ENCODE data around the gene DPP10.

DPP10 gene

DNA sequence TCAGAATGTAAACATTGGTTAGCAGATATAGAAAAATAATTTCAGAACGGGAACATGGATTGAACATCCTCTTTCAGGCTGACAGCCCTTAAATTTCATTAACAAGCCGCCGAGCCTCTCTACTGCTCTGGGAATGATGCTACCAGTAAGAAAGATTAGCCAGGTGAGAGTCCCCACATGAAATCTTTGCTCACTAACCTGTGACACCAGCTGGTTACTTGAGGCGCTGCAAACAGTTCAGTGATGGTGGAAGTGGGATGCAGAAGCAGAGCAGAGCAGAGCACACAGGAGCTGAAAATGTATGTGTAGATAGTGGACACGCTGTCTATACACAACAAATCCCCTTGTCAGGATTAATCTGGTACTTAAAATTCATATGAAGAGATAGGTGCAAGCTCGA lies 721.1 kb downstream of the DPP10 start:
- DNase-seq = no peak

DNA sequence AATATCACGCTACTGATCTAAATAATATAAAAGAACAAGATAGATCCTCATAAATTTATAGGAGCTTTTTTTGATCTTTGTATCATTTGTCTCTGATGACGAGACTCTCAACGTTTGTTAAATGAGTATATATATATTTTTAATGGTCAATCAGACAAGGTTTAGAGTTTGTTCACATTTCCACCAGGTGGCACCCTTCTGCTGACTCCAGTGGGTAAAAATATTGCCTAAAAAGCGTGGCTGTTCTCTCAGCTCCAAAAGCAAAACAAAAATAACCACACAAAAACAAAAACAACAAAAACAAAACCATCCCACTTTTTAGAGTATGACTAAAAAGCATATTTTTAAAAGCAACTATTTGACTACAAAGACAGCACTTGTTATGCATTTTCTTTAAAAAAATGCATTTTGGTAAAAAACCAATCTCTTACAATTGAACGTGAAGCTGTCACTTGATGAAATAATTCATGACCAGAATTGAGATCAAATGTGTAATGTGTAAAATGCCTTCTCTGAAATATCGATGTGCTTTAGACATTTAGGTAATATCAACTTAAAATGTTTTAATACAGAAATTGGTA lies 723.2 kb downstream of the DPP10 start:
- no peak for DNase-seq

DNA sequence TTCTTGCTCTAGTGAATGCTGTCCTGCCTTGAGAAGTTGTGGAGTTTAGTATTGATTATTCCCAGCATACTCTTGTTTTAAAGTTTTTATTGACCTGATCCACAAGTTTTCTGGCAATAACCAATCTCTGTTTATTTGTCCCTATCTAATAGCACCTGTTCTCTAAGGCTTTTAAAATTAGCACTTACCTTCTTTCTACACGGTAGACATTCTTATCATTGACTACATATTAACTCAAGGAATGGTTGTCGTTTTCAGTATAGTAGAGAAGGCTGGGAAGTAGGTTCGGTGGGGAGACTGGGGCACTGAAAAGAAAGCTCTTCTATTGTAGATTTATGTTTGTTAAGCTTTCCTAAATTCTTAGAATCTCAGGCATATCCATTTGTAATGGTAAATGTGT lies 726.0 kb downstream of the DPP10 start:
- DNase-seq = no peak

DNA sequence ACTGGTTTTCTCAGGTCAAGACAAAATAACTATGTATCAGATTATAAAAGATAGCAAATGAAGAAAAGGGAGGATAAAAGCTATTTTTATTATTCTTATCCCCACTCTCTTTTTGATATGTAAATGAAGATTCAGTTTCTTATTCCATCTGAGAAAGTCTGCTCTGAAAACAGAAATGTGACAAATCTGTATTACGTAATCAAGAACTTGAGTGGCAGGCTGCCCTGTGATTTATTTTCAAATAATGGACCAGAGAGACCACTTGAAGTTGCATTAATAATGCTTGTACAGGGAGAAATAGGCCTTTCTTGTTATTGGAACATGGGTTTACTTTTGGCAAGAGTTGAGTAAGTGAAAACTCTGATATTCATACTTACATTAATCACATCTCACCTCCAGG lies 727.4 kb downstream of the DPP10 start:
- DNase-seq = no peak

DNA sequence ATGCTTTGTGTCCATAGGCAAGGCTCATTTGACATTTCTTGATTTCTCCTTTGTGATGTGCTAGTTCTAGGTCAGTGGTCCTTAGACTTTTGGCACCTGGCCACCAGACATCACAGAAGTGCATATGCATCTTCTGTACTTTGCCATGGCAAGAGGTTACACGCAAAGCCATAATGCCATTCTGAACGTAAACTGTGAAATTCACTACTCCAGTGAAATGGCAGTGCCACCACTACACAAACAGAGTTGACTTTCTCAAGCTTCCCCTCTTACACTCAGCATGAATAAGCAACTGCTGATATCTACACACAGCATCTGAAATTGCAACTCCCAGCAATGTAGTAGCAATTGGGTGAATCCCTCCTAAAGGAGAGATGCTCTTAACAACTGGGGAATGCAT lies 729.3 kb downstream of the DPP10 start:
- no peak for DNase-seq

DNA sequence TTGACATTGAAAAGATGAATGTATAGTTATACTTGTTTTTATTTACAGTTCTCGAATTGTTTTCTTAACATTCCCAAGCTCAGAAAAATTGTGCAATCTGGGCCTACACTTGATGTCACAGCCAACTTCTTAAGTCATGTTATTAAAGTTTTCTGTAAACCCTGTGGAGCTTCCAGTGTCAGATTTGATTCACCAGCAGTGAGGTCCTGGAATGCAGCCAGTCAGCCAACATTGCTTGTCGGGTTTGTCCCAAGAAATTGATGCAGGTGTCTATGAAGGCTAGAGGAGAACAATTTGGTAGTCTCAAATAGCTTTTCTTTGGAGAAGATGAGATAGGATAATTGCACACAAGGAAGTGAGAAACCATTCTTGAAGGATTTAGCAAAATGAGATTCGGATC lies 732.2 kb downstream of the DPP10 start:
- no peak for DNase-seq

DNA sequence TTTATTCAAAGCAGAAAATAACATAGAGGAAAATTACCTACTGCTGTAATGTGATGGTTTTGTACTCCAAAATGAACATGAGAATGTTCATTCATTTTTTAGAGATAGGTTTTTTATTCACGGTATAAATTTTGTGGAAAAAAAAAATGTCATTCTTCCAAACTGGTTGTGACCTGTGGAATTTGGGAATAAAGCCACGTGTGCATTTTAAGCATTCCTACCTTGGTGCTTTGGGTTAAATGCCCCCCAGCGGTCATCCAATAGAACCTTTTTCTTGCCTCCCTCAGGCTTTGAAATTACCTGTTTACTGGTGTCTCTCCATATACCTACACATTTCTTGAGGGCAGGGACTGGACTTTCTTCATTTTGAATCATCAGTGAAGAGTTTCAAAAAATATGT lies 740.7 kb downstream of the DPP10 start:
- DNase-seq = no peak

DNA sequence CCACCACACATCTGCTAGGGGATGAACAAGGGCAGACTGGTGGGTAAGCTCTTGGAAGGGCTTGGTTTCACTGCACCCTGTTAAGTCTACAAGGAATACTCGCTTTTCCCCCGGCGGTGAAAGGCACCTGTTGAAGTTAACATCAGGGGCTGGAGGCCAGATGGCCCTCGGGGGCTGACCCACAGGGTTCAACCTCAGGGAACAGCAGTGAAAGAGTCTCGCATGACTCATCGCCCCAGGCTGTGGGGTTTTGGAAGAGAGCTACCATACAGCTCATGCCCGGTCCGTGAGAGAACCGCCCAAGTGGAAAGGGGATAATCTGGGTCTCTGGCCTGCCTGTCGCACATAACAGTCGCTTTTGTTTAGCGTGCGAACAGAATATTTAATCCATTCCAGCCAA lies 748.0 kb downstream of the DPP10 start:
- DNase-seq = no peak

DNA sequence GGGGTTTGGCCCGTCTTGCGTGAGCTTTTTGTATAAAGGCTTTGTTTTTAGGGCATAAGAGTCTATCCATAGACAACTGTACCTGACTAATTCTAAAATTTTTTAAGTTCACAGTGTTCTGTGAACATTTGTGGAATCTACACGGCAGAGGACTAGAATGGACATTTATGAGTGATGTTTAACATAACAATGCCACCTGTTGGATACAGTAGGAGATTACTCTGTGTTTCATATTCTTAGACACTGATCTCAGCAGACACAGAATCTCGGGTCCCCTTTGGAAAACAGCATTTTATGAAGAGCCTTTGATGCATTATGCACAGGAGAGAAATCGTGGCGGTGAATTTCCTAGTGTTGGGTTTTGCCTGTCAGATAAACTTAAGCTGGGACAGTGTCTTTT lies 752.2 kb downstream of the DPP10 start:
- DNase-seq = no peak

DNA sequence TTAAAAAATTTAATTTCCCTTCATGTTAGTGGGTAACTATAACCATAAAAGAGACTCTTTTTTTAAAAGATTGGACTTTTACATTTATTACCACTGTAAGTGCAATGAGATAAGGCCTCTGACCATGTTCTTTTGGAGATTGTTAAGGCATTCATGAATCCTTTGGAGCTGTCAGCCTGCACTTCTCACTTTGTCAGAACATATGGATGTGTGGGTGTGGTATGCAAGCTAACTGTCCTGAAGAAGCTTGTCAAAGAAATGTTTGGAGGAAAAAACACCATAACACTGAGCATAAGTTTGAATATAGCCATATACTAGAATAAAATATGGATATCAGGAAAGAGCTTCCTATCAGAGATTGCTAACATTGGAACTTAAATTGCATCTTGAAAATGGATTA lies 754.1 kb downstream of the DPP10 start:
- DNase-seq = no peak

DNA sequence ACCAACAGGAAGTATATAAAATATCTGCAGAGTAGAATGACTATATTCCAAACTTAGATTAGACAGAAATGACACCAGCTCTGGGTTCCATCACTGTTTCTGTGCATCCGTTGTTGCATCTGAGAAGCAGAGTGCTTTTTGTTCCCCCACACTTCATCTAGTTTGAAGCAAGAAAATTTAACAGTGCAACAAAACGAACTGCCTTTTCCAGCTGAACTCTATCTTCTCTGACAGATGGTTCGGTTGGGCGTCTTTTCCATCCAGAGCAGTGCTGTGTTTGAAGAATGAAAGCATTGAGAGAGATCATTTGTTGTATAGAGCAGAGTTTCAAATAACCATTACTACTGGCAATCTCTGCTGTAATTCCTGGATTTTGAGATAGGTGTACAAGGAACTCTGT lies 757.5 kb downstream of the DPP10 start:
- DNase-seq = no peak

DNA sequence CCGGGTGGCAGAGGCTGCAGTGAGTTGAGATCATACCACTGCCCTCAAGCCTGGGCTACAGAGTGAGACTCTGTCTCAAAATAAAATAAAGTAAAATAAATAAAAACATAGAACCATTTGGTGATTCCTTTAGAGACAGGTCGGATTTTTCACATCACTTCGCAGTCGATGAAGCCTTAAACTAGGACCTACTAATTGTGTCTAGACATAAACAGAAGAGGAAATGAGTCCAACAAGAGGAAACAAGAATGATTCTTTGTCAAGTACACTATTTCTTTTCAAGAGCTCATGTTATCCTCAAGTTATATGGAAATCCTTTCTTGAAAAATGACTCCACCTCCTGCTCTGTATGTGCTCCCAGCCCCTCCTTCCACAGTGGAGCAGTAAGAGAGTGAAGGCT lies 758.9 kb downstream of the DPP10 start:
- no peak for DNase-seq

DNA sequence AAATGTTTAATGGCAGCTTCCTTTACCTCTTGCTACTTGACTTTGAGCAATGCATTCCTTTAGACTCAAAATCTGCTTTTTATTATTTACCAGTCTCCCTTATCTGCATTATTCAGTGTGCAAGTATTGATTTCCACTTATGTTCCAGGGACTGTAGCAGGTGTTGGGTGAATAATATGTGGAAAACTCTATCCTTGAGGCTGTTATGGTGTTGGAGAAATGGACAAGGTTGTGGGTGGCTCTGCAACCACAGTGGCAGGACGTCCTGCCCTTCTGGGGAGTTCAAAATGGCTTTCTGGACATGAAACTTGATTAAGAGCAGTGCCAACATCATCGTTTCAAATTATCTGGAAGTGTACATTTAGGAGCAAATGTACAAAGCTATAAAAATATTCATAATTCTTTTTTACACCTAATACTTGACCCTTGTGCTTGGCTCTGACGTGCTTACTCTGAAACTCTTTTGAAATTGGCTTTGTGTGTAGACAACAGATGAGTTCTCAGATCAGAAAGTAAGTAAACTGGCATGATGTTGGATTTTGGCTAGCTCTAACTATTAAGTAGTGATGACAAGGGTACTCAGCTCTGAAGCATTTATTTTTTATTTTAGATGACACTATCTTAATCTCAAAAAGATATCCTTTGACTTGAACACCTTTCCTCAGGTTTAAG lies 766.2 kb downstream of the DPP10 start:
- DNase-seq = no peak

DNA sequence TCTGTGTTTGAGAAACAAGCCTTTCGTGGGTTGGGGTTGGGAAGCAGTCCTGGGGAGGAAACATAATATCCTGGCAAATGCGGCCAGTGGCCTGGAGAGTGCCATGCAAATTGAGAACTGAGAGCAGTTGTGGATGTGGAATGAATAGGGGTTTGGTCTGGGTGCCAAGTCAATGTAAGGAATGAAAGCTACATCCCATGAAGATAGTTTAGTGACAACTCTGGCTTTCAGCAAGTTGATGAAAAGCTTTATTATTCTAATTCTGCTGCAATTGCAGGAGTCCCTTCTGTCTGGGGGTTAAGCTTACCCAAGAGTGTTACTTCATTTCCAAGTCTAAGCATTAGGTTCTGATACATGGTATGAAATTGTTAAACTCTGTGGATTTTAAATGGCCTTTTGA lies 771.6 kb downstream of the DPP10 start:
- no peak for DNase-seq

DNA sequence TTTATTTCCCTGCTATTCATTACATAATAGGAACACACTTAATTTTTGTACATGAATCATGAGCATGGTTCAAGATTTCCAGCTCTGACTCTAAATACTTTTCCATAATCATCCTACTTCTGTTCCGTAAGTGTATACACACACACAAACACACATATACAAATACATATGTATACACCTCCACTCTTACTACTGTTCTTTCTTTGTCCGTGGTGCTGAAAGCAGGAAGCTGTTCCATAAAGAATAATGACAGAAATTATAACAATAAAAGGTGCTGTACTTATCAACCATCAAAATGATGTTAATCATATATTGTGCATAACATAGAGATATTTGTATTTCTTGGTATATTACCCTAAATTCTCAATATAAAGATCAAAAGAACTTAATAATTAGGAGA lies 776.9 kb downstream of the DPP10 start:
- no peak for DNase-seq

DNA sequence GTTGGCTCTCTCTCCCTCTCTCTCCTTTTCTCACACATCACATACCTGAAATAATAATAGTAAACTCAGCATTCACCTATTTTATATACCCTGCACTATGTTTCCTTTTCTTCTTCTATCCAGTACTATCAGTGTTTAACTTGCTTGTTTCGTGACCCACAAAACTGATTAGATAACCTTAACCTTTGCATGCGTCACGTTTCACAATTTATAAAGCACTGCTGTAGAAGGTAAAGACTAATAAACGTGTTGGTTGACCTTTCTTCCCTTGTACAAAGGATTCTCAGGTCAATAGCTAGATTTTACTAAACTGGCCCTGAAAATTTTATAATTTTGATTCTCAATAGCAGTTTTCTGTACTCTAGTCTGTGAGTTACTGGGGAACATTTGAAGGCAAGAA lies 791.7 kb downstream of the DPP10 start:
- DNase-seq = no peak

DNA sequence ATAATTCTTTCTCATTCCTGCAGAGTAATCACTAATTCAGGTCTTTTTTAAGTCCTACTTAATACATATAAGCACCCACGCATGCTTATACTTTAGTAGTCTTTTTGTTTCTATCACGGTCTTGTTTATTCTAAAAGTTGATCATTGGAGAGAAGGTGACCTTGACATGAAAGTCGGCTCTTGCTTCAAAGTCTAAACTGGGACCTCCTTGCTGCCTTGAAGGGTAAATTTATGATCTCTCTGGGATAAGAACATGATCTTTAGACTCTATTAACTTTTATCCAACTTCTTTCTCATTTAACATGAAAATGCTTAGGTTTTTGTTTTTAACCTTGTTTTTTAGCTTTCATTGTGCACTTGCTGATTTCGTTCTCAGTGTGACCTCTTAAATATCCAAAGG lies 792.3 kb downstream of the DPP10 start:
- DNase-seq = no peak

DNA sequence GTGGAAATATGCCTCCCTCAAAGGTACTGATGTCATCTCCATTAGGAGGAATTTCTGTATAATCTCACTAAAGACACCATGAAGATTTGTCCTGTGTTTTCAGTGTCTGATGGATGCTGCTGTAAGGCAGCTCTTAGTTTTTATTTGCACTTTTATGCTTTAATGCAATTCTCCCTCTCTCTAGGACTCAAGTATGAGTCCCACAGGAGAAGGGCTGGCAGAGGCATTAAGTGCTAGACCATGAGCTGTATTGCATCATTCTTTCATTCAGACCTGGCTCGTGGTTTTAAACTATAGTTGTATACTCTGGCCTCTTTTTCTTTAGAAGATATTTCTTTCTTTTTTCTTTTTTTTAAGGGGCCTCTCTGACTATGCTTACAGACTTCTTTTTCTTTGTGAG lies 805.6 kb downstream of the DPP10 start:
- no peak for DNase-seq

DNA sequence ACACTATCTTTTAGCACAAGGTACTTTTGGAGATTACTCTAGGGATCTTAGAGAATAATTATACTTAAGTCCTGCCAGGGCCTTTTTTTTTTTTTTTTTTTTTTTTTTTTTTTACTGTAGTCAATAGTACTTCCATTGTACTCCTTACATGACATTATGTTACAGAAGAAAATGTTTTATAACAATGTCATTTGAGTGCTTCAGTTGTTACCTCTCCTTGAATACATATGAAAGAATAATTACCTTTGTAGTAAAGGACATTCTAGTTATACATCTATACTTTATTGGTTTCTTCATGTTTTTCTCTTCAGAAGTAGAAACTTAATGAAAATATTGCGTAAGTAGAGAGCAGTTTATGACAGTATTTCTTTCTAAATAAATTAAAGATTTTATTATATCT lies 834.9 kb downstream of the DPP10 start:
- no peak for DNase-seq

DNA sequence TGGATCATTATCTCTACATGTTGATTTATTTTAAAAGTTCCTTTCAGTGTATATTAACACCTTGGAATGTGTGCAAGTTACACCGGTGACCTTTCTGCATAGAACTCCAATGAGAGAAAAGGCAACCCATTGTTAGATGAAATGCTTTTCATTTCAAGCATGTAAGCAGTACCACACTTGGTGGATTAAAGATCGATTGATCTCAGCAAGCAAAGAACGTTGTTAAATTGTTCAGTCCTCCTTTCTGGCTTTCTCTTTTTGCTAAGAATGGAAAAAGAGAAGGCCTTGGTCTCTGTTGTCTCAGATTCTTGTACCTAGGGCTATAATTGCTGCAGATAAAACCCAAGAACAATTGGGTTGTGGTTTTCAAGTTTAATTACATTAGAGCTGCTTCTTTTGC lies 843.0 kb downstream of the DPP10 start:
- no peak for DNase-seq

DNA sequence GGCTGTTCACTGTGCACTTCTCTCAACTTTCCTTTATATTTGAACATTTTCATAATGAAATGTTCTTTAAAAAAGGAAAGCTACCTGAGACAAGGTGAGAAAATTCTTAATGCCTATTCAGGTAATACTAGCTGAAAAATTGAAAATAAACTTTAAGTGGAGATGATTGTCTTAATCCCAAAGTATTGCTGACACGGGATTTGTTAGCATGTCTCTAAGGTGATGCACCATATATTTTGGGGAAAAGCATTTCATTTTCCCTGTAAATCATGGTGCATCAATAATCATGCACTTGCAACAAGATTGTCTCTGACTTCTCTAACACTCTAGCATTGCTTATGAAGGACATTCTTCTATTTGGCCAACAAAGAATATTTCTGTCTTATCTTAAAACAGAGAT lies 848.0 kb downstream of the DPP10 start:
- no peak for DNase-seq

DNA sequence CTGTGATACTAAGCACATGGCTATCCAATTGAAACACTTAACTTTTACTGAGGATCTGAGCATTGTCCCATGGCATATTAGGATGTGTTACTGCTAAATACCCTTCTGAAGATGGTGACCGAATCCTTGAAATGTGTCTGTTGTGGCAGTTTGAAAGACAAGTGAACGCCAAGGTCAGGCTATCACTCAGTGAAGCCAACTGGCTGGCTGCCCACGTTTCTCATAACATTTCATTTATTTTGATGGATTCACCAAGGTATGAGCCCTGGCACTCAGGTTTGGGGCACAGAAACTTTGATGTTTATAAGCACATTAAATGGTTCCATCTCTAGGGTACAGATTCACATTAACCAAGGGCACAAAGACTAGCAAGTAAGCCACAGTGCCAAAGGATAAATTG lies 850.3 kb downstream of the DPP10 start:
- DNase-seq = no peak

DNA sequence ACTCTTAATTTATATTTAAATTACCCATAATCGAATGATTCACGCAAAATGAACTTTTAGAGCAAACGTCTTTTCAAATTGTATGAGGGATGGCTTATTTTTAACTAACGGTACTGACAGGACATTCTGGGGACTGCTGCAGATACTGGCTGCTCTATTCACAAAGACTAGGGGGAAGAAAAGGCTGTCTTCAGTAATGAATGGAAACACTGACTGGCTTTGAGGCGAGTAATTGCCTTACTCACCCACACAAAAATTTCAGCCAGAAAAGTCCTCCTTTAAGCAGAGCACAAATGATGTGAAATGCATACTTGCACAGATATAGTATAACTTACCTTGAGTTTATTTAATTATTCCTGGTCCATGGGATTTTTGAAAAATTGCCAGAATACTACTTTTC lies 852.6 kb downstream of the DPP10 start:
- DNase-seq = no peak

DNA sequence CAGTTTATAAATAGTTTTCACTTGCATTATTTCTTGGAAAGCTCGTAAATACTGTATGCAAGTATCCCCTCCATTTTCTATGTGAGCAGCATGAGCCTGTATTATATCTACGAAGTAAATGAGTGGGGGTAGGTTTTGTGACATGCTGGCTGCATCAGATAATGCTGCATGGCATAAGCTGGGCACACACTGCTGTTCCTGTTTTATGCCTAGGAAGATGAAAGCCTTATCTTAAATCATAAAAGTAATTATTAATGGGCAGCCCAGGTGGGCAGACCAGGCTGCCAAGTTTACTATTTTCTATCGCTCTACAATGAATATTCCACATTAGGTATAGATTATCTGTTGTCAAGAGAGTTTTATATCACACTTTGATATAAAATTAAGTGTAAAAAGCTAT lies 854.6 kb downstream of the DPP10 start:
- no peak for DNase-seq

DNA sequence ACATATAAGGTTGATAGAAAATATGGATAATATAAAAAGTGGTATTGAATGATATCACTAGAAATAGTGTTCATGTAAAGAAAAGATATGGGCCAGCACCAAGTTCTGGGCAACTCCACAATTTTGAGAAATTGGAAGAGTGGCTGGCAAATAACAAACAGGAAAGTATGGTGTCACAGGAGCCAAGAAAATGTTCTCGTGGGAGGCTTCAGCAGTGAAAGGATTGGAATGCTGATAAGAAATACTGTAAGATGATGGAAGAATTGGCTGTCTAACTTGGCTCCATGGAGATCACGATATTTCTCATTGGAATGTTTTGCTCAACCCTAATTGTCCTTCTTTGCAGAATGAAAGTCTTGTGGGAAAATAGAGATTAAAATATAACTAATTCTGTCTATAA lies 856.8 kb downstream of the DPP10 start:
- DNase-seq = no peak

DNA sequence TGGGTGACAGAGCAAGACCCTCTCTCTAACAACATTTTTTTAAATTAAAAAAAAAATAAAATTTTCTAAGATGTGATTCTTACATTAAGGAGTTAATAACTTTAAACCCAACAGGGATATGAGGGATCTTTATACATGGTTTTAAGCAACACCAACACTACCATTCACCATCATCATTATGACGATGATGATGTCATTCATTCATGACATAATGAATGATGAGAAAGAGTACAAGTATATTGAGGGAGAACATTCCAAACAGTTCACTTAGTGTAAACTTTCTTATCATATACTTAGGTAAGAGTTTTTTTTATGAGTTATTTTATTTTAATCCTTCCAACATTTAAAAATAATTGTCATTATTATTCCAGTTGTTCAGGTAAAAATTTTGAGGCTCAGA lies 863.3 kb downstream of the DPP10 start:
- DNase-seq = no peak

All from stimulated activated CD4-positive, alpha-beta T cell treated with anti-CD3 and anti-CD28 coated beads, Interleukin-4, amount 100 ng/mL, for 1 hour (primary cell).